DMS53 (cell line): ENCODE results near the gene SMARCD1.
"Not testable (repeated sequence)": the region's sequence is repeated elsewhere in the genome, so short reads cannot be mapped to it uniquely, and the experiment has no call there.

Source experiments
- DNase-seq: peaks from one replicate; lab custom pipeline; 2025; lab: John Stamatoyannopoulos, UW

SMARCD1 gene

GRCh38 chr12:50077099-50077498 is 8.0 kb upstream of the SMARCD1 start:
- no peak for DNase-seq

DNA sequence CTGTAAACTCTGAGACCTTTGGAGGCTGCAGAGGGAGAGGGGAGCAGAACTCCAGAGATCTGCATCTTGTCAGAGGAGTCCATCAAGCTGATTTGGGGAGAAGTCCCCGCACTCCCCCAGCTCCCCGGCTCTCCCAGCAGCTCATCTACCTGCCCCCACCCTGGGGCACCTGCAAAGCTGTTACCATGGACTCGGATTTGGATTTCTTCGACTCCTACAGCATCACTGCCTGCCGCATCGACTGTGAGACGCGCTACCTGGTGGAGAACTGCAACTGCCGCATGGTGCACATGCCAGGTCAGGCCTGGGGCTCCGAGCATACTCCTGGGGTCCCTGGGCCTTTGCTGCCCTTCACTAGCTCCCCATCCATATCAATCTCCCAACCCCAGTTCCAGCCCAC is 6.9 kb upstream of the SMARCD1 start:
- no peak for DNase-seq

- no peak for DNase-seq
Observed at GRCh38 chr12:50079771-50080170, 5.4 kb upstream of the SMARCD1 start.

DNA sequence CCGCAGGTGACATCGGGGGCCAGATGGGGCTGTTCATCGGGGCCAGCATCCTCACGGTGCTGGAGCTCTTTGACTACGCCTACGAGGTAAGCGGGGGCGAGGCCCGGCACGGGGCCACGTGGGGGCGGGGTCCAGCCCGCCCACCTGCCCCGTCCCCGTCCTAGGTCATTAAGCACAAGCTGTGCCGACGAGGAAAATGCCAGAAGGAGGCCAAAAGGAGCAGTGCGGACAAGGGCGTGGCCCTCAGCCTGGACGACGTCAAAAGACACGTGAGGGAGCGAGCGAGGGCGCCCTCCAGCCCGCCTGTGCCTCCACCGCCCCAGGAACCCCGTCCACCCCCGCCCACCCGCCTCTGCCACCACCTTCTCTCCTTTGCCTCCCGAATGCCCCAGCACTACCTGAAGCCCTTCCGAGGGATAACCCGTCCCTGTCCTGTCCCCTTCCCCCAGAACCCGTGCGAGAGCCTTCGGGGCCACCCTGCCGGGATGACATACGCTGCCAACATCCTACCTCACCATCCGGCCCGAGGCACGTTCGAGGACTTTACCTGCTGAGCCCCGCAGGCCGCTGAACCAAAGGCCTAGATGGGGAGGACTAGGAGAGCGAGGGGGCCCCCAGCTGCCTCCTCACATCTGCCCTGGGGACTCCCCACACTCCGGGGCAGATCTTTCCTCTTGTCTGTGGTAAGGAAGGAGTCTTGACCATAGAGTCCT is 3.9 kb upstream of the SMARCD1 start:
- DNase-seq, result no peak

GRCh38 chr12:50082644-50083043 is 2.5 kb upstream of the SMARCD1 start:
- DNase-seq, result peak; percentile 71

- DNase-seq, result no peak
Observed at GRCh38 chr12:50083301-50083700, 1.8 kb upstream of the SMARCD1 start.

GRCh38 chr12:50084409-50084774 is 750 bp upstream of the SMARCD1 start:
- DNase-seq, result not testable (repeated sequence)

DNA sequence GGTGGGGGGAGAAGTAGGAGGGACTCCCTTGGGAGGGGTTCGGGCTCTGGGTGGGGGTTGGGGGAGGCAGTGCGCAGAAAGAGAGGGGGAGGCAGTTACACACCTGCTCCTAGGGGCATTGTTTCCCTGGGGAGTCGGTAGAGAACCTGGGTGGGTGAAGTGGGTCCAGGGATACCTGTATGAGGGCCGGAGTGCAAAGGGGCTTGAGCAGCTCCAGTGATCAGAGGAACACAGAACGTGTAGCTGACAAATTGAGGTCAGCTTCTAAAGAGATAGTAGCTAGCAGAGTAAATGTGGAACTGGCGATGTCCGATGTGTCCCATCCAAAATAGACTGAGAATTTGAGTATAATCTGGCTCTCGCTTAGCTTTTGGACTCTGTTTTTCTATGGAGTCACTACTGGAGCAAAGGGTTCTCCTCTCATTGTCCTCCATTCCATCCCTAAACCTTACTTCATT is 502 bp downstream of the SMARCD1 start:
- DNase-seq, result no peak

- DNase-seq, result no peak
Observed at GRCh38 chr12:50086148-50086547, 1.0 kb downstream of the SMARCD1 start.

GRCh38 chr12:50087151-50087550 is 2.0 kb downstream of the SMARCD1 start:
- no peak for DNase-seq

GRCh38 chr12:50087995-50088394 is 2.9 kb downstream of the SMARCD1 start:
- no peak for DNase-seq

- DNase-seq, result peak; percentile 88
Observed at GRCh38 chr12:50088577-50089335, 3.6 kb downstream of the SMARCD1 start.

GRCh38 chr12:50089730-50090129 is 4.6 kb downstream of the SMARCD1 start:
- DNase-seq, result no peak

DNA sequence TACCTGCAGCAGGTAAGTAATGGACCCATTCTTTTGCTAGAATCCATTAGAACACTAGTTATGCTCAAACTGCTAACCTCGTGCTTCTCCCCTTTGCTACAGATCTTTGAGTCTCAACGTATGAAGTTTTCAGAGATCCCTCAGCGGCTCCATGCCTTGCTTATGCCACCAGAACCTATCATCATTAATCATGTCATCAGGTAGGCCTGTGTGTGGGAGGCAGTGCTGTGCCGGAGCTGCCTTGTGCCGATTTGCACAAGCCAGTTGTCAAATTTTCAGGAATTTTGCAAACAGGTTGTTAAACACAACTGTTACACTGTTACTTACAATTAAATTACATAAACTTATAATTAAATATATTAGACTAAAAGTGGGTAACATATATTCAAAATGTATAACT is 5.2 kb downstream of the SMARCD1 start:
- no peak for DNase-seq

DNA sequence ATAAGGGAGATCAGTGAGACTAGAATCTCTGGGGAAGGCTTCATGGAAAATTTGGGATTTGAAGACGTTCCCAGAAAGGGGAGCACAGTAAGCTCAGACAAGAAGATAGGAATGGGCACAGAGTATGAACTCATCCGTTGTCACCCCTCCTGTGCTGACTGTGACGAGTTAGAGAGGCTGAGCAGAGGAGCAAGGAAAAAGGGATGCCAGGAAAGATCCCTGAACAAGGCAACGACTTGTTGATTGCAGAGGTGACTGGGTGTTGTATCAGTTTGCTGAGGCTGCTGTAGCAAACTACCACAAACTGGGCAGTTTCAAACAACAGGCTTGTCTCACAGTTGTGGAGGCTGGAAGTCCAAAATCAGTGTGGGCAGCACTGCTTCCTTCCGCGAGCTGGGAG is 12.8 kb downstream of the SMARCD1 start:
- no peak for DNase-seq

DNA sequence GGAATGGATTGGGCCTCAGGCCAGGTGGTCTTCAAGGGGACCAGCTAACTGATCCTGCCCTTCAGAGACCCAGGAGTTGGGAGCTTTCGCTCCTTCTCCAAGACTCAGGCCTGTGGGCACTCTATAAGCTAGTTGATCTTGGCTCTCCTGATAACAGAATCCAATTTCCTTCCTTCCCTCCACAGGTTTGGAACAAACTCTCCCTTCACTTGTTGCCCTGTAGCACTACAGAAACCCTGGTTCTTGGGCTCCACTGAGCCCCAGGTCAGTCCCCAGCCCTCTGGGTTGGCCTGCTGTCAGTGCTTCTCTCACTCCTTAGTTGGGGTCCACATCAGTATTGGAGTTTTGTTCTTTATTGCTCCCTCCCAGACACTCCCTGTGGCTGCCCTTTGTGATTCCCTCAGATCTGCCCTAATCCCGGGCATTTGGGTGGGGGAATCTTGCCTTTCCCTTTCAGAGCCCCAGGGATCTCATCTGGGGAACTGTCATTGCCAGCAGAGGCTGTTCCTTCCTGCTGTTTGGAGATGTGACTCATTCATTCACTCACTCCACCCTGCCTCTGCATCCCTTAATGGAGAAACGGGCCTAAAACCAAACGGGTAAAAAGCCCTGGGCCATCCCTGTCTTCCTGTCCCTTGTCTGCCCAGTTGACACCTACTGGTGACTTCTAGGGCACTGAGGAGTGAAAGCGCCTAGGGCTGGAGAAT is 14.3 kb downstream of the SMARCD1 start:
- DNase-seq, result no peak

DNA sequence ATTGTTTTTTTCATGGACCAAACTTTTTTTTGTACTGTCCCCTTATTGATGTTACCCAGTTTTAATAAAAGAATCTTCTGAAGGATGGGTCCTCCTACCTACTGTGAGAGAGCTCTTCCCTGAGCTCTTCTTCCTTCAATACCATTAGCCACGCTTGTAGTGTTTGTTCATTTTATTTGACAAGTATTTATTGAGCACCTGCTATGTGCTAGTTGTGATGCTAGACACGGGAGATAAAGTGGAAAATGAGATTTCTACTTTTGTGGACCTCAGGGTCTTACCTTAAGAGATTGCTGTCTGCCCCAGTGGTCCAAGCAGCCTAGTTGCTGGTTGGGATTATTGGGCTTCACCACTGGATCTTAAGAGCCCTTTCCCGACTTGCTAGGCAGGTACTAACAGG is 15.4 kb downstream of the SMARCD1 start:
- no peak for DNase-seq

- DNase-seq, result peak; percentile 50
Observed at GRCh38 chr12:50101663-50102062, 16.5 kb downstream of the SMARCD1 start.

DNA sequence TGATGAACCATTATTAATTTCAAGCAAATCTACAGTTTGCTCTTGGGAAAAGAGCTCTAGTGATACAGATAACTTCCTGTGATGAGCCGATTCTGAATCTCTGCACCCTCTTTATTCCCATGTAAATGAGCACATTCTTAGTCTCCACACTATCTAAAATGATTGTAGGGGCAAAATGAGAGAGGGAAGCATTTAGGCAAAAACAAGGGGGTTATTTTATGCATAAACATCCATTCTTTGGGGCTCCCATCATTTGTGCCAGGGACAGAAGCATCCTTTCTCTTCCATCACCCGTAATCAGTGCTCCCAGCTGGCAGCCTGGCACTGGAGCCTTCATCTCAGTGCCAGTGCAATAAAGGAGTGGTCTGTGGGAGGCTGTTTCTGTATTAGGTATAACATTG is 17.0 kb downstream of the SMARCD1 start:
- no peak for DNase-seq

- DNase-seq, result no peak
Observed at GRCh38 chr12:50102646-50103309, 17.6 kb downstream of the SMARCD1 start.

- DNase-seq, result no peak
Observed at GRCh38 chr12:50103351-50103750, 18.2 kb downstream of the SMARCD1 start.

DNA sequence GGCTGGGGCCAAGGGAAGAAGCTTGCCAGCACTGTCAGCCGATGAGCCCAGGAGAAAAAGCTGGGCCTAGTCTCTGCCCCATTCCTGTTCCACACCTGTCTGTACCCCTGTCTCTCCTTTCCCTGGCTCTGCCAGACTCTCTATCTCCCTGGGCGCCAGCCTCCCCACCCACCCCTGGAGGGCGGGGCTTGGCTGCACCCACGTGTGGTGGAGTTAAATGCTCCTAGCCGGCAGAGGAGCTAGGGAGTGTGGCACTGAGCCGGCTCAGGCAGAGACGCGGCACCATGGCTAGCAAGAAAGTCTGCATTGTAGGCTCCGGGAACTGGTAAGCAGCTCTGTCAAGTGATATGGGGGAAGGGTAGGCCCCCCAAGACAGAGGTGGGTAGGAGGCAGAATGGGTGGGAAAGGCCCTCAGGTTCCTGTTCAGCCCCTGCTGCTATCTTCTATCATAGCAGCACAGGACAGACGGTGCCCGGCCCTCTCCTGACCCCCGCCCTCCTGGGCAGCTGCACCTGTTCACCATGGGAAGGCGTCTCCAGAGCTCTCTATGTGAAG is 18.7 kb downstream of the SMARCD1 start, which contains the start of gene GPD1:
Gene GPD1, plus strand, starts transcription at position 242 of the 555 bp plus-strand sequence. Its CDS starts 43 bp downstream, at position 285.
- peak; percentile 88 for DNase-seq
